CD4-positive, alpha-beta T cell treated with Interleukin-10 for 1 hour (primary cell): ENCODE data around the gene FRMPD1.

Experiments
- DNase-seq: peaks from one replicate; pipeline ENCODE4 v3.0.0-alpha.2; 2020

Gene FRMPD1

DNA sequence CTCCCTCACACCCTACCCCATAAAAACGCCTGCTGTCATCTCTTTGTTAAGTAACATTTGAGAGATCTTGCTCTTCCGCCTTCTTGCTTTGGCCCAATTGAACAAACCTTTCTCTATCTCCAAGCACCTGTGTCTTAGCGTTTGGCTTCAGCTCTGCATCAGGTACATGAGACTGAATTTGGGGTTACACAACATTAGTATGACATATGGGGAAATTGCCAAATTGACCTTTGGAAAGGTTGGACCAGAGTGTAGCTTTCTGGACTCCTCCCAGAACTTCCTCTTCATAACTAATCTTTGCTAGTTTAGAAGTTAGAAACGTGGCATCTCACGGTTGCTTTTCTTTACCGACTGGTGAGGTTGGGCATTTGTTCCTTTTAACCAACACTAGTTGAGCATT lies 137.6 kb downstream of the FRMPD1 start:
- no peak for DNase-seq

DNA sequence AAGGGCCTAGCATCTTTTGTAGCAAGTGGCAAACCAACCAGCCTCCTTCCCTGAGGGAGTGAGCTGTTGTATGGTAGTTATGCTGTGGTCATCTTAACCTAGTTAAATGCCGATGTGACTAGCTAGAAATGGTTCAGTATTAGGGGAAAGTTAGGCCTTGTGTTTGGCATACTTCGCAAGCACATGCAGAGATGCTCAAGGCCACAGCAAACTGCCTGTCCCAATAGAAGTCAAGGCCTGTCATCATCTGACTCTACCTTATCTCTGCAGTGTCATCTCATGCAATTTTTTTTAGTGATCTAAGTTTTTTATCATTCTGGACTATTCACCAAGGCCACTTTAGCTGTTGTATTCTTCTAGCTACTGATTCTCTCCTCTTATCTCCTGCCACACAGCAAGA lies 139.3 kb downstream of the FRMPD1 start:
- DNase-seq: no peak

DNA sequence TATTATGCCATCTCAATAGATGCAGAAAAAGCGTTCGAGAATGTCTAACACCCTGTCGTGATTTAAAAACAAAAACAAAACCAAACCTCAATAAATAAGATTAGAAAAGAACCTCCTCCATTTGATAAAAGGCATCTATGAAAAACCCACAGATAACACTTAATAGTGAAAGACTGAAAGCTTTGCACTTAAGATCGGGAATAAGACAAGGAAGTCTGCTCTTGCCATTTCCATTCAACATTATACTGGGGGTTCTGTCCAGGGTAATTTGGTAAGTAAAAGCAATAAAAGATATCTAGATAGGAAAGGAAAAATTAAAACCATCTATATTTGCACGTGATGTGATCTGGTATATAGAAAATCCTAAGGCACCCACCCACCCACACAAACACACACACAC lies 141.4 kb downstream of the FRMPD1 start:
- no peak for DNase-seq

DNA sequence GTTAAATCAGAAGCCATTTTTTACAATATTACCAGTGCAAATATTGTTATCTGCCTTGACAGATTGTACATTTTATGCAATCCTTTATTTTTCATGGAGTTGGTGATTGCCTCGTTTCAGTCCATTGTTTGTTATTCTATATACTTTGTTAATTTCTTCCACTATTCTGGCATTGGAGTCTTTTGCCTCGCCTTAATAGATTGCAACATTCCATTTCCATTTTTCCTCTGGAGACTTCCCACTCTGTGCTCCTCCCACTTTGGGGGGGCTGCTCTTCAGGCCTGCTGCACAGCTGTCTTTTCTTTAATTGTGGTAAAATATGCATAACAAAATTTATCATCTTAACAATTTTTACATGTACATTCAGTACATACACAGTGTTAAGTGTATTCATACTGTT lies 145.5 kb downstream of the FRMPD1 start:
- no peak for DNase-seq
